ENCODE data around the gene LIG4. TPM values are rescaled to one million over a fixed set of nuclear protein-coding genes. Genes with fewer than 3 reads are reported as not detected.

LIG4 gene
- polyA plus RNA-seq, 2 of the 4 experiments (the other 2 are of a cell fraction), result 7.5 to 10.0 TPM

- CTCF ChIA-PET, result no interaction called here
- Histone ChIP-seq H3K4me1 (no peaks in the 10 kb centered on the region), H3K9me3 (no peaks in the 10 kb centered on the region), H3K27ac (no peak overlapping the region), H3K4me2 (no peak overlapping the region), H3K4me3 (no peak overlapping the region)
- POLR2A ChIA-PET, result no interaction called here
- WGBS (ENCODE audit: missing lambda C conversion rate), result 20% methylated on average over 4 of the region's 5 CpGs
- DNase-seq (ENCODE audit: low read depth in 1 of 2, low spot score in 1 of 2), result no peak
- TF ChIP-seq MAZ (IDR thresholded peaks at IDR 0.05; ENCODE audit: borderline replicate concordance, low read depth, low read length) (no peak), PHF8 (IDR thresholded peaks at IDR 0.05; ENCODE audit: borderline replicate concordance, low read depth) (no peak), POLR2AphosphoS2 (conservative IDR thresholded peaks at IDR 0.05; ENCODE audit: low read length) (no peak), ZSCAN20 (CRISPR knock-in tag; IDR thresholded peaks at IDR 0.05) (no peak), HDAC2 (IDR thresholded peaks at IDR 0.05) (no peak), RCOR1 (IDR thresholded peaks at IDR 0.05; ENCODE audit: low read depth, low read length) (no peak), NFE2L2 (conservative IDR thresholded peaks at IDR 0.05; ENCODE audit: low read length) (no peak), HOXB5 (CRISPR knock-in tag; IDR thresholded peaks at IDR 0.05) (no peak)
- TF ChIP-seq, protein P1, sequence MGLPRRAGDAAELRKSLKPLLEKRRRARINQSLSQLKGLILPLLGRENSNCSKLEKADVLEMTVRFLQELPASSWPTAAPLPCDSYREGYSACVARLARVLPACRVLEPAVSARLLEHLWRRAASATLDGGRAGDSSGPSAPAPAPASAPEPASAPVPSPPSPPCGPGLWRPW (IDR thresholded peaks at IDR 0.05), result no peak
- TF ChIP-seq, protein P2, sequence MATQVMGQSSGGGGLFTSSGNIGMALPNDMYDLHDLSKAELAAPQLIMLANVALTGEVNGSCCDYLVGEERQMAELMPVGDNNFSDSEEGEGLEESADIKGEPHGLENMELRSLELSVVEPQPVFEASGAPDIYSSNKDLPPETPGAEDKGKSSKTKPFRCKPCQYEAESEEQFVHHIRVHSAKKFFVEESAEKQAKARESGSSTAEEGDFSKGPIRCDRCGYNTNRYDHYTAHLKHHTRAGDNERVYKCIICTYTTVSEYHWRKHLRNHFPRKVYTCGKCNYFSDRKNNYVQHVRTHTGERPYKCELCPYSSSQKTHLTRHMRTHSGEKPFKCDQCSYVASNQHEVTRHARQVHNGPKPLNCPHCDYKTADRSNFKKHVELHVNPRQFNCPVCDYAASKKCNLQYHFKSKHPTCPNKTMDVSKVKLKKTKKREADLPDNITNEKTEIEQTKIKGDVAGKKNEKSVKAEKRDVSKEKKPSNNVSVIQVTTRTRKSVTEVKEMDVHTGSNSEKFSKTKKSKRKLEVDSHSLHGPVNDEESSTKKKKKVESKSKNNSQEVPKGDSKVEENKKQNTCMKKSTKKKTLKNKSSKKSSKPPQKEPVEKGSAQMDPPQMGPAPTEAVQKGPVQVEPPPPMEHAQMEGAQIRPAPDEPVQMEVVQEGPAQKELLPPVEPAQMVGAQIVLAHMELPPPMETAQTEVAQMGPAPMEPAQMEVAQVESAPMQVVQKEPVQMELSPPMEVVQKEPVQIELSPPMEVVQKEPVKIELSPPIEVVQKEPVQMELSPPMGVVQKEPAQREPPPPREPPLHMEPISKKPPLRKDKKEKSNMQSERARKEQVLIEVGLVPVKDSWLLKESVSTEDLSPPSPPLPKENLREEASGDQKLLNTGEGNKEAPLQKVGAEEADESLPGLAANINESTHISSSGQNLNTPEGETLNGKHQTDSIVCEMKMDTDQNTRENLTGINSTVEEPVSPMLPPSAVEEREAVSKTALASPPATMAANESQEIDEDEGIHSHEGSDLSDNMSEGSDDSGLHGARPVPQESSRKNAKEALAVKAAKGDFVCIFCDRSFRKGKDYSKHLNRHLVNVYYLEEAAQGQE (IDR thresholded peaks at IDR 0.05), result no peak
- ATAC-seq, result no peak
- no peak for FAIRE-seq
These were observed 20.9 kb downstream of the LIG4 start for GRCh38 chr13:108194435-108194936.

- Histone ChIP-seq H3K9me3 (no peaks in the 10 kb centered on the region), H3K27ac (no peak overlapping the region), H3K4me2 (no peak overlapping the region), H3K4me1 (no peaks in the 10 kb centered on the region), H3K4me3 (no peak overlapping the region)
- TF ChIP-seq TFCP2L1 (CRISPR knock-in tag; IDR thresholded peaks at IDR 0.05) (no peak), RNF2 (IDR thresholded peaks at IDR 0.05; ENCODE audit: borderline replicate concordance, low read depth) (no peak), CBX2 (IDR thresholded peaks at IDR 0.05; ENCODE audit: borderline replicate concordance, low read depth) (no peak), MAZ (IDR thresholded peaks at IDR 0.05; ENCODE audit: borderline replicate concordance, low read depth, low read length) (no peak), HDAC2 (IDR thresholded peaks at IDR 0.05) (no peak), HOXA7 (CRISPR knock-in tag; IDR thresholded peaks at IDR 0.05) (no peak), POLR2AphosphoS2 (conservative IDR thresholded peaks at IDR 0.05; ENCODE audit: low read length) (no peak), BCL3 (IDR thresholded peaks at IDR 0.05) (no peak), GATA3 (IDR thresholded peaks at IDR 0.05; ENCODE audit: borderline replicate concordance) (no peak), HEYL (CRISPR knock-in tag; IDR thresholded peaks at IDR 0.05) (no peak), SREBF2 (IDR thresholded peaks at IDR 0.05) (no peak), FOSL2 (IDR thresholded peaks at IDR 0.05) (no peak), FOSL2 (CRISPR knock-in tag; IDR thresholded peaks at IDR 0.05) (no peak), CEBPB (IDR thresholded peaks at IDR 0.05) (no peak), KDM5A (IDR thresholded peaks at IDR 0.05) (no peak), EHMT2 (IDR thresholded peaks at IDR 0.05; ENCODE audit: low read depth) (no peak), BHLHE40 (IDR thresholded peaks at IDR 0.05; ENCODE audit: low read depth, low read length) (no peak)
- TF ChIP-seq, protein P3, sequence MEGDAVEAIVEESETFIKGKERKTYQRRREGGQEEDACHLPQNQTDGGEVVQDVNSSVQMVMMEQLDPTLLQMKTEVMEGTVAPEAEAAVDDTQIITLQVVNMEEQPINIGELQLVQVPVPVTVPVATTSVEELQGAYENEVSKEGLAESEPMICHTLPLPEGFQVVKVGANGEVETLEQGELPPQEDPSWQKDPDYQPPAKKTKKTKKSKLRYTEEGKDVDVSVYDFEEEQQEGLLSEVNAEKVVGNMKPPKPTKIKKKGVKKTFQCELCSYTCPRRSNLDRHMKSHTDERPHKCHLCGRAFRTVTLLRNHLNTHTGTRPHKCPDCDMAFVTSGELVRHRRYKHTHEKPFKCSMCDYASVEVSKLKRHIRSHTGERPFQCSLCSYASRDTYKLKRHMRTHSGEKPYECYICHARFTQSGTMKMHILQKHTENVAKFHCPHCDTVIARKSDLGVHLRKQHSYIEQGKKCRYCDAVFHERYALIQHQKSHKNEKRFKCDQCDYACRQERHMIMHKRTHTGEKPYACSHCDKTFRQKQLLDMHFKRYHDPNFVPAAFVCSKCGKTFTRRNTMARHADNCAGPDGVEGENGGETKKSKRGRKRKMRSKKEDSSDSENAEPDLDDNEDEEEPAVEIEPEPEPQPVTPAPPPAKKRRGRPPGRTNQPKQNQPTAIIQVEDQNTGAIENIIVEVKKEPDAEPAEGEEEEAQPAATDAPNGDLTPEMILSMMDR (IDR thresholded peaks at IDR 0.05), result no peak
- TF ChIP-seq, protein P4, sequence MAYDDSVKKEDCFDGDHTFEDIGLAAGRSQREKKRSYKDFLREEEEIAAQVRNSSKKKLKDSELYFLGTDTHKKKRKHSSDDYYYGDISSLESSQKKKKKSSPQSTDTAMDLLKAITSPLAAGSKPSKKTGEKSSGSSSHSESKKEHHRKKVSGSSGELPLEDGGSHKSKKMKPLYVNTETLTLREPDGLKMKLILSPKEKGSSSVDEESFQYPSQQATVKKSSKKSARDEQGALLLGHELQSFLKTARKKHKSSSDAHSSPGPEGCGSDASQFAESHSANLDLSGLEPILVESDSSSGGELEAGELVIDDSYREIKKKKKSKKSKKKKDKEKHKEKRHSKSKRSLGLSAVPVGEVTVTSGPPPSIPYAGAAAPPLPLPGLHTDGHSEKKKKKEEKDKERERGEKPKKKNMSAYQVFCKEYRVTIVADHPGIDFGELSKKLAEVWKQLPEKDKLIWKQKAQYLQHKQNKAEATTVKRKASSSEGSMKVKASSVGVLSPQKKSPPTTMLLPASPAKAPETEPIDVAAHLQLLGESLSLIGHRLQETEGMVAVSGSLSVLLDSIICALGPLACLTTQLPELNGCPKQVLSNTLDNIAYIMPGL (CRISPR knock-in tag; IDR thresholded peaks at IDR 0.05; ENCODE audit: borderline replicate concordance), result no peak
- TF ChIP-seq, protein P5, sequence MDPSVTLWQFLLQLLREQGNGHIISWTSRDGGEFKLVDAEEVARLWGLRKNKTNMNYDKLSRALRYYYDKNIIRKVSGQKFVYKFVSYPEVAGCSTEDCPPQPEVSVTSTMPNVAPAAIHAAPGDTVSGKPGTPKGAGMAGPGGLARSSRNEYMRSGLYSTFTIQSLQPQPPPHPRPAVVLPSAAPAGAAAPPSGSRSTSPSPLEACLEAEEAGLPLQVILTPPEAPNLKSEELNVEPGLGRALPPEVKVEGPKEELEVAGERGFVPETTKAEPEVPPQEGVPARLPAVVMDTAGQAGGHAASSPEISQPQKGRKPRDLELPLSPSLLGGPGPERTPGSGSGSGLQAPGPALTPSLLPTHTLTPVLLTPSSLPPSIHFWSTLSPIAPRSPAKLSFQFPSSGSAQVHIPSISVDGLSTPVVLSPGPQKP (IDR thresholded peaks at IDR 0.05; ENCODE audit: low read depth, low read length), result no peak
- CTCF ChIA-PET, result no interaction called here
- ATAC-seq, result no peak
- POLR2A ChIA-PET, result no interaction called here
- no peak for DNase-seq (ENCODE audit: low read depth in 1 of 2, low spot score in 1 of 2)
- no peak for FAIRE-seq
These were observed 21.5 kb downstream of the LIG4 start for GRCh38 chr13:108193806-108194205.

All from A549 (cell line).